ENCODE data around the gene LRIG2. TPM values are rescaled to one million over a fixed set of nuclear protein-coding genes. Genes with fewer than 3 reads are reported as not detected.

Gene LRIG2
- total and polyA plus RNA-seq, 2 of the 13 experiments (the other 11 are each of a cell fraction or from before 2014, with no cell fraction given): 8.1 to 12.2 TPM

GRCh38 chr1:113140588-113141446 lies 67.8 kb downstream of the LRIG2 start (continued):
- TF ChIP-seq ZHX2 (IDR thresholded peaks at IDR 0.05; ENCODE audit: low read depth) (0 out of 2 replicates have a peak, but pooled peaks have one; percentile 26), ZHX2 (CRISPR knock-in tag; IDR thresholded peaks at IDR 0.05; ENCODE audit: borderline replicate concordance) (no peak), ATF1 (CRISPR knock-in tag; IDR thresholded peaks at IDR 0.05) (peak; percentile 25; the same call in 1 of the 2 replicates), ZKSCAN8 (CRISPR knock-in tag; IDR thresholded peaks at IDR 0.05; ENCODE audit: borderline replicate concordance) (no peak), PHF8 (CRISPR knock-in tag; IDR thresholded peaks at IDR 0.05) (peak; percentile 53; the same call in 1 of the 2 replicates), ARID3A (IDR thresholded peaks at IDR 0.05; ENCODE audit: low read depth, low read length) (peak; percentile 46; the same call in 1 of the 2 replicates), FOXA3 (CRISPR knock-in tag; IDR thresholded peaks at IDR 0.05) (0 out of 2 replicates have a peak, but pooled peaks have one; percentile 5), ZFX (CRISPR knock-in tag; IDR thresholded peaks at IDR 0.05; ENCODE audit: low read depth) (0 out of 2 replicates have a peak, but pooled peaks have one; percentile 64), ONECUT2 (CRISPR knock-in tag; IDR thresholded peaks at IDR 0.05) (no peak), SP140L (CRISPR knock-in tag; IDR thresholded peaks at IDR 0.05; ENCODE audit: borderline replicate concordance) (0 out of 2 replicates have a peak, but pooled peaks have one; percentile 39), ZNF547 (CRISPR knock-in tag; IDR thresholded peaks at IDR 0.05) (no peak), SMAD3 (CRISPR knock-in tag; IDR thresholded peaks at IDR 0.05) (peak; percentile 65; the same call in 1 of the 2 replicates), KDM3A (CRISPR knock-in tag; IDR thresholded peaks at IDR 0.05; ENCODE audit: low read depth) (no peak), ZNF414 (CRISPR knock-in tag; IDR thresholded peaks at IDR 0.05) (no peak)
- TF ChIP-seq, protein P1, sequence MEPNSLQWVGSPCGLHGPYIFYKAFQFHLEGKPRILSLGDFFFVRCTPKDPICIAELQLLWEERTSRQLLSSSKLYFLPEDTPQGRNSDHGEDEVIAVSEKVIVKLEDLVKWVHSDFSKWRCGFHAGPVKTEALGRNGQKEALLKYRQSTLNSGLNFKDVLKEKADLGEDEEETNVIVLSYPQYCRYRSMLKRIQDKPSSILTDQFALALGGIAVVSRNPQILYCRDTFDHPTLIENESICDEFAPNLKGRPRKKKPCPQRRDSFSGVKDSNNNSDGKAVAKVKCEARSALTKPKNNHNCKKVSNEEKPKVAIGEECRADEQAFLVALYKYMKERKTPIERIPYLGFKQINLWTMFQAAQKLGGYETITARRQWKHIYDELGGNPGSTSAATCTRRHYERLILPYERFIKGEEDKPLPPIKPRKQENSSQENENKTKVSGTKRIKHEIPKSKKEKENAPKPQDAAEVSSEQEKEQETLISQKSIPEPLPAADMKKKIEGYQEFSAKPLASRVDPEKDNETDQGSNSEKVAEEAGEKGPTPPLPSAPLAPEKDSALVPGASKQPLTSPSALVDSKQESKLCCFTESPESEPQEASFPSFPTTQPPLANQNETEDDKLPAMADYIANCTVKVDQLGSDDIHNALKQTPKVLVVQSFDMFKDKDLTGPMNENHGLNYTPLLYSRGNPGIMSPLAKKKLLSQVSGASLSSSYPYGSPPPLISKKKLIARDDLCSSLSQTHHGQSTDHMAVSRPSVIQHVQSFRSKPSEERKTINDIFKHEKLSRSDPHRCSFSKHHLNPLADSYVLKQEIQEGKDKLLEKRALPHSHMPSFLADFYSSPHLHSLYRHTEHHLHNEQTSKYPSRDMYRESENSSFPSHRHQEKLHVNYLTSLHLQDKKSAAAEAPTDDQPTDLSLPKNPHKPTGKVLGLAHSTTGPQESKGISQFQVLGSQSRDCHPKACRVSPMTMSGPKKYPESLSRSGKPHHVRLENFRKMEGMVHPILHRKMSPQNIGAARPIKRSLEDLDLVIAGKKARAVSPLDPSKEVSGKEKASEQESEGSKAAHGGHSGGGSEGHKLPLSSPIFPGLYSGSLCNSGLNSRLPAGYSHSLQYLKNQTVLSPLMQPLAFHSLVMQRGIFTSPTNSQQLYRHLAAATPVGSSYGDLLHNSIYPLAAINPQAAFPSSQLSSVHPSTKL (CRISPR knock-in tag; IDR thresholded peaks at IDR 0.05): peak; percentile 15; the same call in 1 of the 2 replicates
- TF ChIP-seq, protein P2, sequence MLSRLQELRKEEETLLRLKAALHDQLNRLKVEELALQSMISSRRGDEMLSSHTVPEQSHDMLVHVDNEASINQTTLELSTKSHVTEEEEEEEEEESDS (CRISPR knock-in tag; IDR thresholded peaks at IDR 0.05; ENCODE audit: borderline replicate concordance): no peak

Measured in HepG2 (cell line).